ENCODE results near the gene ZDHHC17.
"Not testable (repeated sequence)": the region's sequence is repeated elsewhere in the genome, so short reads cannot be mapped to it uniquely, and the experiment has no call there.

ZDHHC17 gene

GRCh38 chr12:76763746-76764675 is at the start of gene ZDHHC17:
ZDHHC17 (plus strand) TSS chr12:76764115; CDS start chr12:76764237, 122 bp downstream.
- peak; percentile 82 to 88 for DNase-seq (ENCODE audit: low read depth in 2 of 2)

- no peak for DNase-seq (ENCODE audit: low read depth in 2 of 2)
These were observed 49.5 kb upstream of the ZDHHC17 start for GRCh38 chr12:76714415-76714814.

- DNase-seq (ENCODE audit: low read depth in 2 of 2), result no peak
These were observed 49.1 kb upstream of the ZDHHC17 start for GRCh38 chr12:76714861-76715260.

- no peak for DNase-seq (ENCODE audit: low read depth in 2 of 2)
These were observed 48.6 kb upstream of the ZDHHC17 start for GRCh38 chr12:76715332-76715731.

- no peak for DNase-seq (ENCODE audit: low read depth in 2 of 2)
These were observed 46.6 kb upstream of the ZDHHC17 start for GRCh38 chr12:76717314-76717713.

- no peak for DNase-seq (ENCODE audit: low read depth in 2 of 2)
These were observed 44.5 kb upstream of the ZDHHC17 start for GRCh38 chr12:76719171-76720041.

- DNase-seq (ENCODE audit: low read depth in 2 of 2), result no peak
These were observed 43.8 kb upstream of the ZDHHC17 start for GRCh38 chr12:76720068-76720467.

GRCh38 chr12:76726626-76727025 is 37.3 kb upstream of the ZDHHC17 start:
- DNase-seq (ENCODE audit: low read depth in 2 of 2), result no peak

GRCh38 chr12:76732188-76732587 is 31.7 kb upstream of the ZDHHC17 start:
- DNase-seq (ENCODE audit: low read depth in 2 of 2), result not testable (repeated sequence)

- not testable (repeated sequence) for DNase-seq (ENCODE audit: low read depth in 2 of 2)
These were observed 26.2 kb upstream of the ZDHHC17 start for GRCh38 chr12:76737689-76738088.

- DNase-seq (ENCODE audit: low read depth in 2 of 2), result no peak
These were observed 24.9 kb upstream of the ZDHHC17 start for GRCh38 chr12:76738824-76739579.

GRCh38 chr12:76739896-76740295 is 24.0 kb upstream of the ZDHHC17 start:
- no peak for DNase-seq (ENCODE audit: low read depth in 2 of 2)

GRCh38 chr12:76740501-76740900 is 23.4 kb upstream of the ZDHHC17 start:
- DNase-seq (ENCODE audit: low read depth in 2 of 2), result no peak

- no peak for DNase-seq (ENCODE audit: low read depth in 2 of 2)
These were observed 18.6 kb upstream of the ZDHHC17 start for GRCh38 chr12:76745343-76745742.

- no peak for DNase-seq (ENCODE audit: low read depth in 2 of 2)
These were observed 17.4 kb upstream of the ZDHHC17 start for GRCh38 chr12:76746516-76746915.

- DNase-seq (ENCODE audit: low read depth in 2 of 2), result no peak
These were observed 16.7 kb upstream of the ZDHHC17 start for GRCh38 chr12:76747245-76747644.

GRCh38 chr12:76755829-76756379 is 8.0 kb upstream of the ZDHHC17 start:
- DNase-seq (ENCODE audit: low read depth in 2 of 2), result no peak

GRCh38 chr12:76757694-76758093 is 6.2 kb upstream of the ZDHHC17 start:
- no peak for DNase-seq (ENCODE audit: low read depth in 2 of 2)

- DNase-seq (ENCODE audit: low read depth in 2 of 2), result no peak
These were observed 1.3 kb upstream of the ZDHHC17 start for GRCh38 chr12:76762601-76762980.

- no peak for DNase-seq (ENCODE audit: low read depth in 2 of 2)
These were observed 941 bp downstream of the ZDHHC17 start for GRCh38 chr12:76764856-76765255.

- no peak for DNase-seq (ENCODE audit: low read depth in 2 of 2)
These were observed 1.7 kb downstream of the ZDHHC17 start for GRCh38 chr12:76765598-76765997.
